Umbilical cord (tissue), 2 donors: ENCODE measurements around the gene CLEC16A. TPM values are rescaled to one million over a fixed set of nuclear protein-coding genes. Genes with fewer than 3 reads are reported as not detected.
A peak's percentile ranks its signal among the peaks of the same experiment; 100 is the strongest.
"Not testable (repeated sequence)": the region's sequence is repeated elsewhere in the genome, so short reads cannot be mapped to it uniquely, and the experiment has no call there.

Source experiments
- DNase-seq: peaks from one replicate; pipeline ENCODE4 v3.0.0-alpha.2; 2015; ENCODE audit warnings: low spot score
- total RNA-seq: library from RNA; depleted of rRNA; stranded (reverse); fragments of >200 nt; gene quantifications from one replicate; pipeline ENCODE4 v1.2.3, GENCODE V29; 2014; ENCODE audit warnings: low replicate concordance; ENCODE audit not compliant: insufficient read depth

Gene CLEC16A
- total RNA-seq, 1 donor from 2014 or later = 25.8 TPM

GRCh38 chr16:11211977-11212797, 267.8 kb downstream of the CLEC16A start:
- peak; percentile 46 for DNase-seq

- DNase-seq = no peak
Observed at GRCh38 chr16:11212798-11213196, 268.4 kb downstream of the CLEC16A start.

GRCh38 chr16:11213373-11213772, 269.0 kb downstream of the CLEC16A start:
- DNase-seq = no peak

GRCh38 chr16:11213799-11214198, 269.4 kb downstream of the CLEC16A start:
- DNase-seq = no peak

- DNase-seq = no peak
Observed at GRCh38 chr16:11215935-11216556, 271.7 kb downstream of the CLEC16A start.

GRCh38 chr16:11217651-11218603, 273.6 kb downstream of the CLEC16A start:
- no peak for DNase-seq

- DNase-seq = no peak
Observed at GRCh38 chr16:11218604-11218962, 274.2 kb downstream of the CLEC16A start.

- DNase-seq = no peak
Observed at GRCh38 chr16:11219178-11219577, 274.8 kb downstream of the CLEC16A start.

- not testable (repeated sequence) for DNase-seq
Observed at GRCh38 chr16:11220507-11220906, 276.1 kb downstream of the CLEC16A start.

- no peak for DNase-seq
Observed at GRCh38 chr16:11224096-11224893, 279.9 kb downstream of the CLEC16A start.

- no peak for DNase-seq
Observed at GRCh38 chr16:11224894-11225676, 280.7 kb downstream of the CLEC16A start.

GRCh38 chr16:11225677-11226549, 281.5 kb downstream of the CLEC16A start:
- no peak for DNase-seq

- no peak for DNase-seq
Observed at GRCh38 chr16:11229432-11229831, 285.1 kb downstream of the CLEC16A start.

GRCh38 chr16:11229906-11230305, 285.5 kb downstream of the CLEC16A start:
- DNase-seq = no peak

- no peak for DNase-seq
Observed at GRCh38 chr16:11231367-11231970, 287.1 kb downstream of the CLEC16A start.
